NT2/D1 (cell line): ENCODE data around the gene ALPG.

Source experiments
- SUZ12 ChIP-seq: IDR thresholded peaks from 2 replicates; pipeline ENCODE4 v1.6.1; 2011; ENCODE audit not compliant: insufficient read length, insufficient read depth; ENCODE audit errors: extremely low read depth
- YY1 ChIP-seq: IDR thresholded peaks from 2 replicates; pipeline ENCODE4 v1.6.1; 2011; ENCODE audit not compliant: insufficient read length, insufficient read depth
- ZNF274 ChIP-seq: IDR thresholded peaks from 2 replicates; pipeline ENCODE4 v1.6.1; 2011; ENCODE audit warnings: mild to moderate bottlenecking, low read depth, low read length

- TF ChIP-seq YY1 (no peak), ZNF274 (no peak), SUZ12 (no peak)
Measured at GRCh38 chr2:232376260-232376659, 30.4 kb upstream of the ALPG start.
